Forelimb muscle (tissue), 1 donor: Measurements from ENCODE around the gene TATDN3. TPM values are rescaled to one million over a fixed set of nuclear protein-coding genes. Genes with fewer than 3 reads are reported as not detected.
"Not testable (repeated sequence)": the region's sequence is repeated elsewhere in the genome, so short reads cannot be mapped to it uniquely, and the experiment has no call there.

Source experiments
- DNase-seq: peaks from one replicate; pipeline ENCODE4 v3.0.0-alpha.2; 2013; ENCODE audit warnings: low read depth
- polyA plus RNA-seq: library from polyadenylated mRNA; unstranded; fragments of 120-200 nt; gene quantifications from one replicate; pipeline ENCODE4 v1.2.1, GENCODE V29; 2013; ENCODE audit not compliant: insufficient read length

Gene TATDN3, protein sequence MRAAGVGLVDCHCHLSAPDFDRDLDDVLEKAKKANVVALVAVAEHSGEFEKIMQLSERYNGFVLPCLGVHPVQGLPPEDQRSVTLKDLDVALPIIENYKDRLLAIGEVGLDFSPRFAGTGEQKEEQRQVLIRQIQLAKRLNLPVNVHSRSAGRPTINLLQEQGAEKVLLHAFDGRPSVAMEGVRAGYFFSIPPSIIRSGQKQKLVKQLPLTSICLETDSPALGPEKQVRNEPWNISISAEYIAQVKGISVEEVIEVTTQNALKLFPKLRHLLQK
- polyA plus RNA-seq, result 9.8 TPM

GRCh38 chr1:212791676-212792395 is at the start of gene TATDN3, which contains the start of gene NSL1:
TSS of gene TATDN3 (plus strand) at chr1:212791894. CDS start at chr1:212791922, 28 bp downstream.
TSS of gene NSL1 (minus strand) at chr1:212791777. CDS start at chr1:212791763, 14 bp downstream.
- peak; percentile 91 for DNase-seq

GRCh38 chr1:212743901-212744475 is 47.7 kb upstream of the TATDN3 start:
- DNase-seq, result no peak

- no peak for DNase-seq
These were observed 46.4 kb upstream of the TATDN3 start for GRCh38 chr1:212745303-212745702.

DNA sequence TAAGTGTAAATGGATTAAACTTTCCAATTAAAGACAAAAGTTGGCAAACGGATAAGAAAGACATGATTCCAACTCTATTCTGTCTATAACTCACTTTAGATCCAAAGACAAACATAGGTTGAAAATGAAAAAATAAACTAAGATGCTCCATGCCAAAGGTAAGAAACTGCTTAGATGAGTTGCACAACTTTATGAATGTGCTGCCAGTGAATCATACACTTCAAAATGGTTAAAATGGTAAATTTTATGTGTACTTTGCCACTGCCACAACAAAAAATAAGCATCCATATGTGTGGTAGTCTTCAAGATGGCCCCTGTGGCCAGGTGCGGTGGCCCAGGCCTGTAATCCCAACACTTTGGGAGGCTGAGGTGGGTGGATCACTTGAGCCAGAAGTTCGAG is 45.1 kb upstream of the TATDN3 start:
- no peak for DNase-seq

GRCh38 chr1:212749821-212750535 is 41.7 kb upstream of the TATDN3 start:
- DNase-seq, result no peak

- no peak for DNase-seq
These were observed 39.3 kb upstream of the TATDN3 start for GRCh38 chr1:212752252-212752933.

DNA sequence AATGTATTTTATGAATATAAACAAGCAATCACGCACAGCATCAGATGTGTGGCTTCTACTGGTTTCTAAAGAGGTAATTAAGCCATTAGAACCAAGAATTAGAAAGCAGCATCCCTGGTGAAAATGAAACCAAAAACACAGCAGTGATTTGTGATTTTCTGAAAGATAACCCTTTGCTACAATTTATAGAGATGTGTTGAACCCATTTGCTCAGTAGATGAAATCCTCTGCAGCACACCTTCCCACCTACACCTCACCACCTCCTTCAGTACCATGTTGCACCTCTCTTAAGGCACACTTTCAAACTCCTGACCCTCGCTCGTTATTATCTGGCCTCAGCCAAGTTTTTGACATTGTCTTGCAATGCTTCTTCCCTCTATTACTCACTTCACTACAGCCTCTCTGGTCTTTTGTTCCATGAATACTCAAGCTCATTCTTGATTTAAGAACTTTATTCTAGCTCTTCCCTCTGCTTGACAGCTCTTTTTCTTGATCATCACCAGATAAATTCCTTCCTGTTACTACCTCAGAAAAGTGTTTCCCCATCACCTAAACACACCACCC is 38.7 kb upstream of the TATDN3 start:
- DNase-seq, result no peak

DNA sequence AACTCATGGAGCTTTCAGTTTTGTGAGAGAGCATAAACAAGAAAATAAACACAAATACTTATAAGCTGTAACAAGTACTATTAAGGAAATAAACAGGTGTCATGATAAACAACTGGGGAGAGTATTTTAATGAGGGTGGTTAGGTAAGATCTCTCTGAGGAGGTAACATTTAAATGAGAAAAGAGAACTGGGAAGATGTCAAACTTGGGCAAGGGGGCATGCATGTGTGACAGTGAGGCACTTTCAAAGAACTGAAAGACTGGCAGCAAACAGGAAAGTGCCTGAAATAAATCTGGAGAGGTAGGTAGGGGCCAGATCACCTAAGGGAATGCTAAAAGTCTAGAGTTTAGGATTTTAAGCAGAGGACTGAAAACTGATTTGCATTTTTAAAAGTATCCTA is 37.9 kb upstream of the TATDN3 start:
- DNase-seq, result no peak

DNA sequence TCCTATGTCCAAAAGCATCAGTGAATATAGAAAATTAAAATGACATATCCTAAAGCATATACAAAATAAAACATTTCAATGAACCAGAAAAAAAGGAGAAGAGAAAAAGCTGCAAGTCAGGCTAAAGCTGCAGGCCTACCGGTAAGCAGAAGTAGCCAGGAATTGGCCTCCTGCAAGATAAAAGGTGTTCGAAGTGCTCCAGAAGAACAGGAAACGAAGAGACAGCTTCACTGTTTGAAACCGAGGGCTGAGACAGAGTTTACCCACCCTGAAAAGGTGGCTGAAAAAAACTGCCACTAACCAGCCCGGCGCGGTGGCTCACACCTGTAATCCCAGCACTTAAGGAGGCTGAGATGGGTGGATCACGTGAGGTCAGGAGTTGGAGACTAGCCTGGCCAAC is 37.5 kb upstream of the TATDN3 start:
- no peak for DNase-seq

DNA sequence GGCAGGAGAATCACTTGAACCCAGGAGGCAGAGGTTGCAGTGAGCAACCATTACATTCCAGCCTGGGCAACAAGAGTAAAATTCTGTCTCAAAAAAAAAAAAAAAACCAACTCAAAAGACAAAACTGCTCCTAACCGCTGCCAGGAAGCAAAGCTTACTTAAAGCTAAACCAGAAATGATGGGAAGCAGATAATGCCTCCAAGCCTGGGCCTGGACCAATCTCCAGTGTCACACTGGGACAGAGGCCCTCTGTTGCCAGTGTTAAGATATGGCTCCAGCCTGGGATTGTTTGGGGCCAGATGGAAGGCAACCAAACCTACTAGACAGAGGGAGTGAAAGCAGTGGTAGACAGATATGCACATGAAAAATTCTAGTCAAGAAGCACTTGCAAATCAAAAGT is 37.0 kb upstream of the TATDN3 start:
- DNase-seq, result no peak

- DNase-seq, result no peak
These were observed 32.0 kb upstream of the TATDN3 start for GRCh38 chr1:212759683-212760082.

- DNase-seq, result no peak
These were observed 31.4 kb upstream of the TATDN3 start for GRCh38 chr1:212760126-212760823.

DNA sequence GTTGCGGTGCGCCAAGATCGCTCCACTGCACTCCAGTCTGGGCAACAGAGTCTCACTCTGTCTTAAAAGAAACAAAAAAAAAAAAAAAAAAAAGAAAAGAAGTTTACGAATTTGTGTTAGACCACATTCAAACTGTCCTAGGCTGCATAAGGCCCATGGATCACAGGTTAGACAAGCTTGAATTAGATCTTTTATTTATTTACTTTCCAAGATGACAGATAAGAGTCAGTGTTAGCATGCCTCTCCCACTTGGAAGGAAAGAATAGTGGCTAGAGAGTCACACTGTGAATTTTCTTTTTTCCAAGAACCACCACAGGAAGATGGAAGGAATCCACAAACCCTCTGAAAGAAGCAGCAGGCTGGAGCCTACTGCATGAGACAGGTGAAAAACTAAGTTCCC is 29.5 kb upstream of the TATDN3 start:
- no peak for DNase-seq

DNA sequence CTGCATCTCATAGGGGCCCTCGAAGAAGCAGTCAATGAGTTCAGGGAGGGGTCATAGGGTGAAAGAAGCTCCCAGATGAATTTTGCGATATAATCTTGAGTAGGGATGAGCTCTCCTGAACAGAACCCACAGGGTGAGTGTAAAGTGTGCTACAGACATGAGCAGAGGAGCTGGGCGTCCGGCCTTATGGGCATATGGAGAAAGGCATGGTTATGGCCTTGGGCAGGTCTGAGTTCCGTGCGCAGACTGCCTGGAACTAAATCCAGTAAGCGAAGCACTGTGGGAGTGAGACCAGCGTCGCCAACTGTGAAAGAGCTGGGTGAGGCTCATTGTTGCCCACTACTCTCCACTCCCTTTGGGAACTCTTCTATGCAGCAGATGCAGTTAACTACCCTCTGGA is 28.9 kb upstream of the TATDN3 start:
- DNase-seq, result no peak

DNA sequence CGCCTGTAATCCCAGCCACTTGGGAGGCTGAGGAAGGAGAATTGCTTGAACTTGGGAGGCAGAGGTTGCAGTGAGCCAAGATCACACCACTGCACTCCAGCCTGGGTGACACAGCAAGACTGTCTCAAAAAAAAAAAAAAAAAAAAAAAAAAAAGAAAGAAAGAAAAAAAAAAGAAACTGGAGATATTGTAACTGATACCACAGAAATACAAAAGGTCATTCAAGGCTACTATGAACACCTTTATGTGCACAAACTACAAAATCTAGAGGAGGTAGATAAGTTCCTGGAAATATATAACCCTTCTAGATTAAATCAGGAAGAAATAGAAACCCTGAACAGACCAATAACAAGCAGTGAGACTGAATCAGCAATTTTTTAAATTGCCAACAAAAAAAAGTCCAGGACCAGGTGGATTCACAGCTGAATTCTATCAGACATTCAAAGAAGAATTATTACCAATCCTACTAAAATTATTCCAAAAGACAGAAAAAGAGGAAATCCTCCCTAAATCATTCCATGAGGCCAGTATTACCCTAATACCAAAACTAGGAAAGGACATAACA is 26.9 kb upstream of the TATDN3 start:
- not testable (repeated sequence) for DNase-seq

DNA sequence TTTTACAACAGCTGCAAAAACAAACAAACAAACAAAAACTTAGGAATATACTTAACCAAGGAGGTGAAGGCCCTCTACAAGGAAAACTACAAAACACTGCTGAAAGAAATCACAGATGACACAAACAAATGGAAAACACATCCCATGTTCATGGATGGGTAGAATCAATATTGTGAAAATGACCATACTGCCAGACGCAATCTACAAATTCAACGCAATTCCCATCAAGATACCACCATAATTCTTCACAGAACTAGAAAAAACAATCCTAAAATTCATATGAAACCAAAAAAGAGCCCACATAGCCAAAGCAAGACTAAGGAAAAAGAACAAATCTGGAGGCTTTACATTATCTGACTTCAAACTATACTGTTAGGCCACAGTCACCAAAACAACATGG is 24.9 kb upstream of the TATDN3 start:
- not testable (repeated sequence) for DNase-seq

DNA sequence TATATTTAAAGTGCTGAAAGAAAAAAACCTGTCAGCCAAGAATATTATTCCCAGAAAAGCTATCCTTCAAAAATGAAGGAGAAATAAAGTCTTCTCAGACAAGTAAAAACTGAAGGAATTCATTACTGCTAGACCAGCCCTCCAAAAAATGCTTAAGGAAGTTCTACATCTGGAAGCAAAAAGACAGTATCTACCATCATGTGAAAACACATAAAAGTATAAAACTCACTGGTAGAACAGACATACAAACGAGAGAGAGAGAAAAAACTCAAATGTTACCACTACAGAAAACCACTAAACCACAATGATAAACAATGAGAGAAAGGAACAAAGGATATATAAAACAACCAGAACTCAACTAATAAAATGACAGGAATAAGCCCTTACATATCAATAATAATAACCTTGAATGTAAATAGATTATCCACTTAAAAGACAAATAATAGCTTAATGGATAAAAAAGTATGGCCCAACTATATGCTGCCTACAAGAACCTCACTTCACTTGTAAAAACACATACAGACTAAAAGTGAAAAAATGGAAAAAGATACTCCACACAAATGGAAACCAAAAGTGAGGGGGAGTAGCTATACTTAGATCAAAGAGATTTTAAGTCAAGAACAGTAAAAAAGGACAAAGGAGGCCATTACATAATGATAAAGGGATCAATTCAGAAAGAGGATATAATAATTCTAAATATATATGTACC is 22.1 kb upstream of the TATDN3 start:
- DNase-seq, result no peak

DNA sequence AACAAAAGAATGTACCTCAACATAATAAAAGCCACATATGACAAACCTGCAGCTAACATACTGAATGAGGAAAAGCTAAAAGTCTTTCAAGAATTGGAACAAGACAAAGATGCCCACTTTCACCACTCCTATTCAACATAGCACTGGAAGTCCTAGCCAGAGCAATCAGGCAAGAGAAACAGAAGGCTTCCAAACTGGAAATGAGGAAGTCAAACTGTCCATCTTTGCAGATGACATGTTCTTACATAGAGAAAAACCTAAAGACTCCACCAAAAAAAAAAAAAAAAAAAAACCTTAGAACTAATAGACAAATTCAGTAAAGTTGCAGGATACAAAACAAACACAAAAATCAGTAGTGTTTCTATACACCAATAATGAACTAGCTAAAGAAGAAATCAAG is 20.4 kb upstream of the TATDN3 start:
- DNase-seq, result no peak

- DNase-seq, result no peak
These were observed 18.7 kb upstream of the TATDN3 start for GRCh38 chr1:212773011-212773410.

GRCh38 chr1:212774584-212774983 is 17.1 kb upstream of the TATDN3 start:
- DNase-seq, result no peak
